CD8-positive, alpha-beta memory T cell (primary cell): ENCODE results near the gene STK11IP. TPM values are rescaled to one million over a fixed set of nuclear protein-coding genes. Genes with fewer than 3 reads are reported as not detected.
A peak's percentile ranks its signal among the peaks of the same experiment; 100 is the strongest.

Experiments
- CTCF ChIA-PET: fragments of 350-600 bp; sonication (Branson Sonifier 250); formaldehyde crosslinking; loops from one replicate; lab custom pipeline; 2021; ENCODE audit warnings: antibody characterized with exemption; lab: Charles Lee
- POLR2A ChIA-PET: fragments of 350-600 bp; sonication (Branson Sonifier 250); formaldehyde crosslinking; loops from one replicate; lab custom pipeline; 2021; ENCODE audit warnings: antibody characterized with exemption; lab: Charles Lee
- DNase-seq, 5 donors: peaks; one replicate each; pipeline versions ENCODE4 v3.0.0 to v3.0.0-alpha.2; 2020 to 2022; ENCODE audit warnings: mixed read lengths in 1 of 5
- H3K27ac ChIP-seq: one replicate; pipeline ENCODE4 v1.7.0; 2013; ENCODE audit warnings: low read depth, mild to moderate bottlenecking, low read length, moderate library complexity
- H3K27me3 ChIP-seq: 2 replicates; pipeline ENCODE4 v1.7.0; 2013; ENCODE audit warnings: low read length, mild to moderate bottlenecking; ENCODE audit not compliant: insufficient read depth, poor library complexity, severe bottlenecking
- H3K36me3 ChIP-seq: 2 replicates; pipeline ENCODE4 v1.7.0; 2013; ENCODE audit warnings: mild to moderate bottlenecking, low read length, moderate library complexity; ENCODE audit not compliant: insufficient read depth
- H3K4me1 ChIP-seq: 2 replicates; pipeline ENCODE4 v1.7.0; 2013; ENCODE audit warnings: mild to moderate bottlenecking, low read length, moderate library complexity; ENCODE audit not compliant: insufficient read depth
- H3K4me3 ChIP-seq: 2 replicates; pipeline ENCODE4 v1.7.0; 2013; ENCODE audit warnings: mild to moderate bottlenecking, low read length
- H3K9me3 ChIP-seq: 2 replicates; pipeline ENCODE4 v1.7.0; 2013; ENCODE audit warnings: mild to moderate bottlenecking, low read length
- H3K27ac Mint-ChIP-seq, 8 donors: one replicate each; pipeline ENCODE4 v1.8.0; 2020 to 2021; ENCODE audit warnings: mixed read lengths in 8 of 8, mild to moderate bottlenecking in 6 of 8, inconsistent platforms in 3 of 8, moderate library complexity in 3 of 8
- H3K27me3 Mint-ChIP-seq, 2 donors: one replicate each; pipeline ENCODE4 v1.8.0; 2020 to 2021; ENCODE audit warnings: mixed read lengths in 2 of 2, mild to moderate bottlenecking in 1 of 2, moderate library complexity in 1 of 2
- H3K36me3 Mint-ChIP-seq, 3 donors: one replicate each; pipeline ENCODE4 v1.8.0; 2020 to 2021; ENCODE audit warnings: mixed read lengths in 3 of 3, inconsistent platforms in 1 of 3, mild to moderate bottlenecking in 1 of 3
- H3K4me1 Mint-ChIP-seq, 3 donors: one replicate each; pipeline ENCODE4 v1.8.0; 2020 to 2021; ENCODE audit warnings: mixed read lengths in 3 of 3, inconsistent platforms in 1 of 3, mild to moderate bottlenecking in 1 of 3
- H3K4me3 Mint-ChIP-seq, 7 donors: one replicate each; pipeline ENCODE4 v1.8.0; 2020 to 2021; ENCODE audit warnings: mixed read lengths in 7 of 7, mild to moderate bottlenecking in 6 of 7, moderate library complexity in 4 of 7, inconsistent platforms in 2 of 7
- H3K9me3 Mint-ChIP-seq, 5 donors: one replicate each; pipeline ENCODE4 v1.8.0; 2020 to 2022; ENCODE audit warnings: mixed read lengths in 5 of 5, mild to moderate bottlenecking in 3 of 5, moderate library complexity in 2 of 5, inconsistent platforms in 1 of 5
- polyA plus RNA-seq: library from polyadenylated mRNA; unstranded; fragments of 300-500 nt; fragmentation: Illumina TruSeq; gene quantifications from one replicate; pipeline ENCODE4 v1.2.3, GENCODE V29; 2021
- total RNA-seq, 2 experiments: library from RNA; stranded (reverse); gene quantifications; one replicate each; pipeline ENCODE4 v1.2.3, GENCODE V29; 2021

STK11IP gene
- total and polyA plus RNA-seq, 3 experiments from 2014 or later, result 12.6 to 32.2 (median 26.2) TPM

GRCh38 chr2:219618733-219619122, 21.1 kb downstream of the STK11IP start:
- ChIA-PET POLR2A (no interaction called here), CTCF (no interaction called here)
- no peak overlapping the region for H3K27ac ChIP-seq
- Mint-ChIP-seq H3K4me1 (peaks cover 0 to 2% (median 0%) of the 10 kb centered on the region in 3 donors), H3K36me3 (peaks cover 0 to 26% (median 8%) of the 10 kb centered on the region in 3 donors), H3K9me3 (no peaks in the 10 kb centered on the region), H3K27ac (no peak overlapping the region), H3K4me3 (no peak overlapping the region), H3K27me3 (peaks cover 0 to 2% of the 10 kb centered on the region in 2 donors)
- DNase-seq, result no peak
- H3K4me3 ChIP-seq, result no peak overlapping the region
- H3K4me1 ChIP-seq, result no peaks in the 10 kb centered on the region
- H3K9me3 ChIP-seq, result no peaks in the 10 kb centered on the region
- no peaks in the 10 kb centered on the region for H3K36me3 ChIP-seq
- no peaks in the 10 kb centered on the region for H3K27me3 ChIP-seq

GRCh38 chr2:219619235-219619634, 21.6 kb downstream of the STK11IP start:
- H3K4me3 Mint-ChIP-seq, result no peak overlapping the region
- Histone ChIP-seq H3K9me3 (no peaks in the 10 kb centered on the region), H3K27ac (no peak overlapping the region), H3K27me3 (no peaks in the 10 kb centered on the region), H3K4me1 (no peaks in the 10 kb centered on the region), H3K36me3 (no peaks in the 10 kb centered on the region), H3K4me3 (no peak overlapping the region)
- ChIA-PET POLR2A (no interaction called here), CTCF (no interaction called here)
- peaks cover 0 to 22% (median 8%) of the 10 kb centered on the region in 3 donors for H3K36me3 Mint-ChIP-seq
- no peaks in the 10 kb centered on the region for H3K9me3 Mint-ChIP-seq
- no peak overlapping the region for H3K27ac Mint-ChIP-seq
- H3K27me3 Mint-ChIP-seq, result peaks cover 1 to 6% of the 10 kb centered on the region in 2 donors
- H3K4me1 Mint-ChIP-seq, result peaks cover 0 to 2% (median 0%) of the 10 kb centered on the region in 3 donors
- DNase-seq, result no peak

DNA sequence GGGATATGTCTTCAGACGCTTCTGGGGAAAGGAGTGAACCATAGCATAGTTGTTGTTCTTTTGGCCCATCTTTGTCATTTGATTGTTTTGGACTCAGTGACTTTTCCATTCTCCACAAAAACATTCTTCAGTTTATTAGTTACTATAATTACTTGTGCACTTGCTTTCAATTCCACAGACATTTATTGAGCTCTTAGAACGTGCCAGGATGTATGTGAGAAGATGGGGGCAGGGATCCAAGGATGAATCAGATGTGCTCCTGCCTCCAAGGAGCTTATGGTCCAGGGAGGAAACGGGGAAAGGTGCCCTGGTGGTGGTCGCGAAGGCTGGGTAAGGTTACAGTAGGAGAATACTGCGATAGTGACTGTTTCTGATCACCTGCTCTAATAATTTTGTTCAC, 22.9 kb downstream of the STK11IP start:
- POLR2A ChIA-PET, result no interaction called here
- Histone ChIP-seq H3K27me3 (no peaks in the 10 kb centered on the region), H3K9me3 (no peaks in the 10 kb centered on the region), H3K4me3 (no peak overlapping the region), H3K4me1 (no peaks in the 10 kb centered on the region), H3K36me3 (no peaks in the 10 kb centered on the region), H3K27ac (no peak overlapping the region)
- no peak for DNase-seq
- CTCF ChIA-PET, result no interaction called here
- Mint-ChIP-seq H3K4me1 (no peaks in the 10 kb centered on the region), H3K27me3 (peaks cover 3 to 14% of the 10 kb centered on the region in 2 donors), H3K36me3 (peaks cover 0 to 9% (median 4%) of the 10 kb centered on the region in 3 donors), H3K9me3 (no peaks in the 10 kb centered on the region), H3K4me3 (no peak overlapping the region), H3K27ac (no peak overlapping the region)

- Histone ChIP-seq H3K9me3 (no peaks in the 10 kb centered on the region), H3K27ac (no peak overlapping the region), H3K4me3 (no peak overlapping the region), H3K27me3 (no peaks in the 10 kb centered on the region), H3K4me1 (no peaks in the 10 kb centered on the region), H3K36me3 (no peaks in the 10 kb centered on the region)
- no peak for DNase-seq
- H3K4me3 Mint-ChIP-seq, result no peak overlapping the region
- no peaks in the 10 kb centered on the region for H3K9me3 Mint-ChIP-seq
- no peaks in the 10 kb centered on the region for H3K36me3 Mint-ChIP-seq
- peaks cover 8 to 23% of the 10 kb centered on the region in 2 donors for H3K27me3 Mint-ChIP-seq
- POLR2A ChIA-PET, result no interaction called here
- H3K4me1 Mint-ChIP-seq, result peaks cover 4 to 6% (median 4%) of the 10 kb centered on the region in 3 donors
- H3K27ac Mint-ChIP-seq, result no peak overlapping the region
- CTCF ChIA-PET, result no interaction called here
Measured at GRCh38 chr2:219621935-219622334, 24.3 kb downstream of the STK11IP start.

DNA sequence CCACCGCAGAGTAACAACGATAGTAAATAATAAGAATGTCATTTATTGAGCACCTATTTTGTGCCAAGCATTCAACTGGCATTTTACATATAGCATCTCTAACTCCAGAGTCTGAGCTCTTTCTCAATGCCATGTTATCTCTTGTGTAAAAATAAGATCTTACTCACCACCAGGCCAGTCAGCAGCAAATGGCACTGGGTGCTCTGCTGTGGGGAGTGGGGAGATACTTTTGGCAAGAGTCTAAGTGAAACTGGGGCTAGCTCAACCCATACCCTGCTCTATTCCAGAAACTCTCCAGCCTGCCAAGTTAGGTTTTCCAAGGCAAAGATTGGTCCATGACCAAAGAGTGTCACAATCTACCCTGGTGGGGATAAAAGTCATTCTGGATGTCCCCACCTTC, 24.8 kb downstream of the STK11IP start:
- Histone ChIP-seq H3K4me1 (no peaks in the 10 kb centered on the region), H3K4me3 (no peak overlapping the region), H3K27me3 (no peaks in the 10 kb centered on the region), H3K36me3 (no peaks in the 10 kb centered on the region), H3K9me3 (no peaks in the 10 kb centered on the region), H3K27ac (no peak overlapping the region)
- Mint-ChIP-seq H3K4me3 (no peak overlapping the region), H3K36me3 (no peaks in the 10 kb centered on the region), H3K27me3 (peaks cover 9 to 26% of the 10 kb centered on the region in 2 donors), H3K27ac (no peak overlapping the region), H3K9me3 (no peaks in the 10 kb centered on the region), H3K4me1 (peaks cover 5 to 8% (median 5%) of the 10 kb centered on the region in 3 donors)
- DNase-seq, result no peak
- CTCF ChIA-PET, result no interaction called here
- POLR2A ChIA-PET, result no interaction called here

DNA sequence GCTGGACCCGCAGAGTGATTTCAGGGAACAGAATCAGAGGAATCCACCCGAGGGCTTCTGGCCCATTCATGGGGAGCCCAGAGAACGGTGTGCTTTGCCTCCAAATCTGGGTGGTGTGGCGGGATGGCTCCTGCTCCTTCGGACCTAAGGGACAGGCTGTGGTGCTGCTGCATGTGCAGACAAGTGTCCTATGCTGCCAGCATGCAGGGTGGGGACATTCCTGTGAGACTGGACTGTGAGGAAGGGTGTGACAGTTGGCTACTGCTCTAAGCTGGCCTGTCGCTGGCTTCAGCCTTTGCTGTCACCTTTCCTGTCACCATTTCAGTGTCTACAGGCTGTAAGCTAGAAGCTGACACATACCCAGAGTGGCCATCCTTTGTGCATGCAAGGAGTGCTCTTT, 26.9 kb downstream of the STK11IP start:
- Mint-ChIP-seq H3K4me3 (no peak overlapping the region), H3K9me3 (no peaks in the 10 kb centered on the region), H3K4me1 (peaks cover 5 to 8% (median 5%) of the 10 kb centered on the region in 3 donors), H3K27me3 (peaks cover 12 to 35% of the 10 kb centered on the region in 2 donors), H3K27ac (no peak overlapping the region), H3K36me3 (no peaks in the 10 kb centered on the region)
- Histone ChIP-seq H3K4me1 (no peaks in the 10 kb centered on the region), H3K27ac (no peak overlapping the region), H3K36me3 (no peaks in the 10 kb centered on the region), H3K4me3 (no peak overlapping the region), H3K27me3 (peaks cover 6% of the 10 kb centered on the region), H3K9me3 (no peaks in the 10 kb centered on the region)
- DNase-seq, result no peak
- ChIA-PET CTCF (no interaction called here), POLR2A (no interaction called here)

- H3K4me1 Mint-ChIP-seq, result peaks cover 5 to 8% (median 5%) of the 10 kb centered on the region in 3 donors
- H3K36me3 ChIP-seq, result no peaks in the 10 kb centered on the region
- CTCF ChIA-PET, result no interaction called here
Measured at GRCh38 chr2:219625179-219625578, 27.5 kb downstream of the STK11IP start.

DNA sequence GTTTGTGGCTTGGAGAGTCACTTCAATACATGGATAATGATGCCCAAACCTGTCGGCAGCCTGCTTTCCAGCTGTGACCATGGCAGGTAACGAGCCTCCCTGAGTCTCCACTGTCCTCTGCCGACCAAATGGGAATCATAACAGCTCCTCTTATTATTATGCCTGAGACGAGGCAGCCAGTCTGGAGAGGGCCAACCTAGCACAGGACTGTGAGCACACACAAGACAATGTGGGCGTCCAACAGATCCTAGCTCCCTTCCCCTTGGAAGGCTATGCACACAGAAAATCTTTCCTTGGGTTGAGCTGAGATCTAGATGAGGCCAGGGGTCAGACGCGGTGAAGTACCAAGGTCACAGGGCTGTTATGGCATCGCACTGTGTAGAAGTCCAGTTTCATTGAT, 28.9 kb downstream of the STK11IP start:
- H3K27me3 Mint-ChIP-seq, result peaks cover 15 to 43% of the 10 kb centered on the region in 2 donors
- no peaks in the 10 kb centered on the region for H3K36me3 ChIP-seq
- no peaks in the 10 kb centered on the region for H3K9me3 ChIP-seq
- no peaks in the 10 kb centered on the region for H3K36me3 Mint-ChIP-seq
- H3K4me1 Mint-ChIP-seq, result peaks cover 5 to 8% (median 5%) of the 10 kb centered on the region in 3 donors
- H3K27ac Mint-ChIP-seq, result peak overlapping the region in 1 of 8 donors; percentile 2
- POLR2A ChIA-PET, result interaction anchor here (0.7 kb wide), 1 partner anchor 370 kb away, joined by 4 read pairs; no protein-coding TSS in a partner anchor
- H3K4me3 Mint-ChIP-seq, result peak overlapping the region; percentile 62 to 92 (median 75)
- peaks cover 6% of the 10 kb centered on the region for H3K27me3 ChIP-seq
- no peak for DNase-seq
- no peaks in the 10 kb centered on the region for H3K9me3 Mint-ChIP-seq
- H3K27ac ChIP-seq, result no peak overlapping the region
- H3K4me1 ChIP-seq, result no peaks in the 10 kb centered on the region
- CTCF ChIA-PET, result interaction anchor here (1.5 kb wide), 1 partner anchor 16 kb away, joined by 4 read pairs; no protein-coding TSS in a partner anchor
- no peak overlapping the region for H3K4me3 ChIP-seq

More at GRCh38 chr2:219625179-219625578, 27.5 kb downstream of the STK11IP start:
- H3K4me3 ChIP-seq, result no peak overlapping the region
- H3K9me3 ChIP-seq, result no peaks in the 10 kb centered on the region
- H3K27me3 Mint-ChIP-seq, result peaks cover 12 to 35% of the 10 kb centered on the region in 2 donors
- DNase-seq, result no peak
- H3K27ac Mint-ChIP-seq, result no peak overlapping the region
- POLR2A ChIA-PET, result no interaction called here
- H3K27me3 ChIP-seq, result peaks cover 6% of the 10 kb centered on the region
- no peaks in the 10 kb centered on the region for H3K9me3 Mint-ChIP-seq
- H3K36me3 Mint-ChIP-seq, result no peaks in the 10 kb centered on the region
- no peak overlapping the region for H3K27ac ChIP-seq
- peak overlapping the region in 1 of 7 donors; percentile 73 for H3K4me3 Mint-ChIP-seq
- no peaks in the 10 kb centered on the region for H3K4me1 ChIP-seq
